Fibroblast of skin of left biceps (primary cell): ENCODE measurements around the gene CCDC78.

Experiments
- DNase-seq, 2 experiments: peaks; one replicate each; pipeline ENCODE4 v3.0.0-alpha.2; 2013; ENCODE audit warnings: low read depth in 2 of 2

The CCDC78 gene

DNA sequence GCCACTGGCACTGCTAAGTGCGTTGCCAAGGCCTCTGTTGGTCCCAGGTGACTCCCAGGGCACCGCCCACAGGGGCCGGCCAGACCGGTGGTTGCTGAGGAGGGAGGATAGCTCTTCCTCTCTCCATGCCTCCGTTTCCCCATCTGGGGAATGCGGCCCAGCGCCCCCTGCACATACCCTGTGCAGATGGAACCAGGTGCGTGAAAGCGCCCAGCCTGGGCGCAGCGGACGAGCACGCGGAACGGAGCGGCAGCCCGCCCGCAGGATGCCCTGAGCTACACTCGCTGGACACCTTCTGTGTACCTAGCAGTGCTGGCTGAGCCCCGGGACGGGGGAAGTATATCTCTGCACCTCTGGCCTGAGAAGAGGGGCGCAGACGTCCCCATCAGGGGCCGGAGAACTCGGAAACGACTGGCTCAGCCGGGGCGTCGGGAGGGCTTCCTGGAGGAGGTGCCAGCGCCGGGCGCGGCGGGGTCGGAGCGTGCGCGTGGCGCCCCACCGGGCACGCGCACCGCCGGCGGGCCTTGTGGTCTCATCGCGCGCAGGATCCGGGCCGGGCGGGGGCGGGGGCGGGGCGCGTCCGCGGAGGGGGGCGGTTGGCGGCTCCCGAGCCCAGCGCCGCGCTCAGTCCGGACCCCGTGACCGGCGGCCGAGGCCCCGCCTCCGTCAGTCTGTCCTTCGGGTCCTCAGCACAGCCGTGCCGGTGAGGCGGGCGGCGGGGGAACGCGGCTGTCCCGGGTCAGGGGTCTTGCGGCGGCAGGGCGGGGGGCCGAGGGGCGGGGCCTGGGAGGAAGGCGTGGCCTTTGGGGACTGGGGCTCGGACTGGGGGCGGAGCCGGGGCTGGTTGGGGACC, at the start of gene CCDC78, which contains the start of gene HAGHL:
Gene CCDC78 (minus strand): TSS at position 6 of the 853 bp plus-strand sequence. CDS start 76 bp downstream, outside the sequence.
Gene HAGHL (plus strand): TSS at position 669 of the 853 bp plus-strand sequence. CDS start 404 bp downstream, outside the sequence.
- DNase-seq, result no peak

DNA sequence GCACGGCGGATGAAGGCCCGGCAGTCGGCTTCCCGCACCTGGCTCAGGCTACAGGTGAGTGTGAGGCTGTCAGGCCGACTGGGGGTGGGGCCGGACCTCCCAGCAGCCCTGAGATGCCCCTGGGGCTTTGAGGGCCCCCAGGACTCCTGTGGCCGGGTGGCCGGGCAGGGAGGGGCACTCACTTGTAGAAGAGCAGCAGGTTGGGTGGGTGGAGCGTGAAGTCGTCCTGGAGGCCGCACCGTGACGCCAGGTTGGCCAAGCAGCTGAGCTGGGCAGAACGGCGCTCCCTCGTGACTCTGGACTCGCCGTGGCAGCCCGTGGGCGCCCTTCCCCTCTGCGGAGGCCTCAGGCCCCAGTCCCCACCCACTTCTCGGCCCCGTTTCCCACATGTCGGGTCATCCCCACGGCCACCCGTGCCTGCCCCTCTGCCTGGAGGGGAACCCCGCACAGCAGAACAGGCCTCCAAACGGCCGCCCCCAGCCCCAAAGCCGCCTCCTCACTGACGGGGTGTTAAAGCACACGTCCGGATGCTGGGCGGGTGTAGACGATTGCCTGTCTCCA, 49.1 kb upstream of the CCDC78 start:
- DNase-seq, result no peak

DNA sequence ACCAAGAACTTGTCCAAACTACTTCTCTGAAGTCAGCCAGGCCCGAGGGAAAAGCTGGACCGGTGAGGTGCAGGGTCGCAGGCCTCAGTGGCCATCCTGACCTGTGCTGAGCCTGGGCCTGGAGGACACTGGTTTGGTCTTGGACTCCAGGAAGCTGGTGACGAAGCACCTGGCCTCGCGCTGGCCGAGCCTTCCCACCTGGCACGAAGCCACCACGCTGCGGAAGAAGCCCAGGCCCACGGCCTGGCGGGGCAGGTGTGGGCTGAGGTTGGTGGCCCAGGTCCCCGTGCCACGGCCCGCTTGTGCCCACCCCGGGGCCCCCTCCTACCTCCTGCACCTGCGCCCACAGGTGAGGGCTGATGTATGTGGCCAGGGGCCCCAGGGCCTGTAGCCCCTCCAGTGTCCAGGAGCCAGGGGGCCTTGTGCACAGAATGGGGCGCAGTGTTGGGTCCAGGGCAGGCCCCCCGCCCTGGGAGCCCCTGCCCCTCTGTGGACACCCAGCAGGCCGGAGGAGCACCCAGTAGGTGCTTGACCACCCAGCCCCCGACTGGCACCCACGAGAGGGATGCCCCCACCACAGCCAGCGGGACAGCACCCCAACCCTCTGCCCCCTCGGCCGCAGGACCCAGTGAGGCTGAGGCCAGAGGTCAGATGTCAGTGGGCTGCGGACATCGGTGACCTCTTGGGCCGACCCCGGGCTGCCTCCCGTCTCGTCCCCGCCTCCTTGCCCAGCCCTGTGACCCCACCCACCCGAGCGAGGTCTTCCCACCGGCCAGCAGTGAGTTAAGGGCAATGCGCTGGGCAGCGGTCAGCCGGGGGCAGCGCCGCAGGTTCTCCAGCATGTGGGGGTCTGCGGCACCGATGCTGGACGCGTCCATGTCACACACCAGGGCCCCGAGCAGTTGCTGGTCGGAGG, 48.1 kb upstream of the CCDC78 start:
- no peak for DNase-seq

DNA sequence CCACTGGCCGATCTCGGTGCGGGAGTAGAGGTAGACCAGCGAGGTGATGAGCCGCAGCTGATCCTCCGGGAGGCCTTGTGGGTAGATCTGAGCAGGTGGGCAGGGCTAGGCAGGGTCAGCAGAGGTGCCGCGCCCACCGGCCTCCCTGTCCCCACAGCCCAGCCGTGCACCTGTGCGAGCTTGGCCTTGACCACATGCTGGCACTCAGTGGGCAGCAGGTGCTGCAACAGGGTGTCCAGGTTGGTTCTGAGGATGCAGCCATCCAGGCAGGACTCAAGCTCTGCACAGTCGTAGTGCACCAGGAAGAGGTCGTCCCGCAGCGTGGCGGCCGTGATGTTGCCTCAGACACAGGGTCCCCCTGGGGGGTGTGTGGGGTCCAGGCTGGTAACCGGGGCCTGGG, 46.7 kb upstream of the CCDC78 start:
- no peak for DNase-seq

DNA sequence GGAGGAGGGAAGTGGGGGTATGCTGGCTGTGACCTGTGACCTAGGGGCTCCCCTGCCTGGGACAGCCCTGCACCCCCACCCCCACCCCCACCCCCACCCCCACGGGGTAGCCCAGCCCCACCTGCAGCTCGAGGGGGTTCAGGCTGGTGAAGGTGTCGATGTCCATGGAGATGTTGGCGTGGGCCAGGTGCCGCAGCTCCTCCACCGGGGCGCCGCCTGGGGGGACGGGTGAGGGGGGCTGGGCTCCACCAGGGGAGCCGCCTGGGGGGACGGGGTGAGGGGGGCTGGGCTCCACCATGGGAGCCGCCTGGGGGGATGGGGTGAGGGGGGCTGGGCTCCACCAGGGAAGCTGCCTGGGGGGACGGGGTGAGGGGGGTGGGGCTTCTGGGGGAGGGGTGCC, 44.2 kb upstream of the CCDC78 start:
- no peak for DNase-seq

DNA sequence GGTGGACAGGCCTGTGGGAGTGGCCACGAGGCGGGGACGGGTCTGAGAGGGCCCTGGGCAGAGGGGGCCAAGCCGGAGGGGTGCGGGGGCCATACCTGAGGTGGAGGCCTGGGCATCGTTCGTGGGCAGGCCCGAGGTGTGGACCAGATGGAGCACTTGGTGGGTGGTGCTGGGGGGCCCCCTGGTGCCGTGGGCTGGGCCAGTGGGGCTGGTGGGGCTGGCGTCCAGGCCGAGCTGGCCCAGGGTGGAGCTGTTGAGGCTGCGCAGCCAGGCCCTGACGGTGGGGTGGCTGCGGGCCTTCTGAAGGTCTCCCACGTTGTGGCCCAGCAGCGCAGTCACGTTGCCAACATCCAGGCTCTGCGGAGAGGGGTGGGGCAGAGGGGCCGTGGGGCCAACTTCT, 43.7 kb upstream of the CCDC78 start:
- DNase-seq, result no peak

DNA sequence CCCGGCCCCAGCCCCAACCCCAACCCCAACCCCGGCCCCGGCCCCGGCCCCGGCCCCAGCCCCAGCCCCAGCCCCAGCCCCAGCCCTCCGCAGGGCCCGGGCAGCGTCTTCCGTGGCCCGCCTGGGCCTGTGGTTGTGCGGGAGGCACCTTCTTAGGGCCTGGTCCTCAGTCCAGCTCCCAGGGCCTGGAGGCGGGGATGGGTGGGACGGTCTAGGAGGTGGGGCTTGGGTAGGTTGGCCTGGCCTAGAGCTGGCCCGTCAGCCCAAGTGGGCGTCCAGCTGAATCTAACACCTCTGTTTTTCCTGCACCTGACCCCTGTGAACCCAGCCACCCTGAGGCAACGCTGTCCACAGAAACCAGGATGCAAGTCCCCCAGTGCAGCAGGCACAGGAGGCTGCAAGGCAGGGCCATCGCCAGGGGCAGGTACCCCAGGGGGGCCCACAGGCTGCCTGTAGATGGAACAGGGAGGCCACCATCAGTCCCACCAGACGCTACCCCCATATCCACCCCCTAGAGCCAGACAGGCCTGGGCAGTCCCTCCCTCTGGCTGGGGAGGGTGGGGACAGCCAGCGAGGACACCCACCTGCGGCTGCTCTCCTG, 43.0 kb upstream of the CCDC78 start:
- DNase-seq, result no peak

DNA sequence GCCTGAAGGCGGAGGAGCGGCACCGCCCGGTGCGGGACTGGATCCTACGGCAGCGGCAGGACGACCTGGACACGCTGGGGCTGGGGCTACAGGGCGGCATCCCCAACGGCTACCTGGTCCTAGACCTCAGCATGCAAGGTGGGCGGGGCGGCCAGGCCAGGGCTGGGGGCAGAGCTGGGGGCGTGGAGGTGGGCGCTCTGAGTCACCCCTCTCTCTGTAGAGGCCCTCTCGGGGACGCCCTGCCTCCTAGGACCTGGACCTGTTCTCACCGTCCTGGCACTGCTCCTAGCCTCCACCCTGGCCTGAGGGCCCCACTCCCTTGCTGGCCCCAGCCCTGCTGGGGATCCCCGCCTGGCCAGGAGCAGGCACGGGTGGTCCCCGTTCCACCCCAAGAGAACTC, 42.2 kb upstream of the CCDC78 start:
- no peak for DNase-seq

DNA sequence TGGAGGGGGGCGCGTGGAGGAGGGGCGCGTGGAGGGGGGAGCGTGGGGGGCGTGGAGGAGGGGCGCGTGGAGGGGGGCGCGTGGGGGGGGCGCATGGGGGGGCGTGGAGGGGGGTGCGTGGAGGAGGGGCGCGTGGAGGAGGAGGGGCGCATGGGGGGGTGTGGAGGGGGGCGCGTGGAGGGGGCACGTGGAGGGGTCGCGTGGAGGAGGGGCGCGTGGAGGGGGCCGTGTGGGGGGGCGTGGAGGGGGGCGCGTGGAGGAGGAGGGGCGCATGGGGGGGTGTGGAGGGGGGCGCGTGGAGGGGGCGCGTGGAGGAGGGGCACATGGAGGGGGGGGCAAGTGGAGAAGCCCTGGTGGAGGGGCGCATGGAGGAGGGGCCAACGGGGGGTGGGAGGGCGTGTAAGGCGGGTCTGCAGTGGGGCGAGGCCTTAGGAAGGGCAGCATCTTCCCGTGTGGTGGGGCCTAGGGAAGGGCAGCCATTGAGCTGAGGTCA, 41.5 kb upstream of the CCDC78 start:
- DNase-seq, result no peak

DNA sequence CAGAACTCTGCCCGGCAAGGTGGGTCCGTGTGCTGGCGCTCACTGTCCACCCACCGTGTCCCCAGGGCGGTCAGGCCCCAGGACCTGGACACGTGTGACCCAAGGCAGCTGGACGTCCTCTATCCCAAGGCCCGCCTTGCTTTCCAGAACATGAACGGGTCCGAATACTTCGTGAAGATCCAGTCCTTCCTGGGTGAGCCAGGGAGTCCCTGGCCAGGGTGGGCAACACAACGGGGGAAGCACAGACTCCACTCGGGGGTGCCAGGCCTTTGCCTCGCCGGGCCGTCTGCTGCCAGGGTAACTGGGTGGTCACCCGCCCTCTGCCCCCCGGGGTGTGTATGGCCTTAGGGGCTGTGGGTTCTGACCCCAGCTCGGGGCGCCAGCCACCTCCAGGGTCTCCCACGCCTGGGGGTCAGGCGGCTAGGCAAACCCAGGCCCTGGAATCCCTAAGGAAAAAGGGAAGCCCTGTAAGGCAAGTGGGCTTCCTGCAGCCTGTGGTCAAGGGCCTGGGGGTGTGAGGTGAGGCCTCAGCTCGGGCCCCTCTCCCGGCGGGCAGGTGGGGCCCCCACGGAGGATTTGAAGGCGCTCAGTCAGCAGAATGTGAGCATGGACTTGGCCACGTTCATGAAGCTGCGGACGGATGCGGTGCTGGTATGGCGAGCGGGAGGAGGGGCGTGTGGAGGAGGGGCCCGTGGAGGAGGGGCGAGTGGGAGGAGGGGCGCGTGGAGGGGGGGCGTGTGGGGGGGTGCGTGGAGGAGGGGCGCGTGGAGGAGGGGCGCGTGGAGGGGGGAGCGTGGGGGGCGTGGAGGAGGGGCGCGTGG, 40.8 kb upstream of the CCDC78 start:
- no peak for DNase-seq

DNA sequence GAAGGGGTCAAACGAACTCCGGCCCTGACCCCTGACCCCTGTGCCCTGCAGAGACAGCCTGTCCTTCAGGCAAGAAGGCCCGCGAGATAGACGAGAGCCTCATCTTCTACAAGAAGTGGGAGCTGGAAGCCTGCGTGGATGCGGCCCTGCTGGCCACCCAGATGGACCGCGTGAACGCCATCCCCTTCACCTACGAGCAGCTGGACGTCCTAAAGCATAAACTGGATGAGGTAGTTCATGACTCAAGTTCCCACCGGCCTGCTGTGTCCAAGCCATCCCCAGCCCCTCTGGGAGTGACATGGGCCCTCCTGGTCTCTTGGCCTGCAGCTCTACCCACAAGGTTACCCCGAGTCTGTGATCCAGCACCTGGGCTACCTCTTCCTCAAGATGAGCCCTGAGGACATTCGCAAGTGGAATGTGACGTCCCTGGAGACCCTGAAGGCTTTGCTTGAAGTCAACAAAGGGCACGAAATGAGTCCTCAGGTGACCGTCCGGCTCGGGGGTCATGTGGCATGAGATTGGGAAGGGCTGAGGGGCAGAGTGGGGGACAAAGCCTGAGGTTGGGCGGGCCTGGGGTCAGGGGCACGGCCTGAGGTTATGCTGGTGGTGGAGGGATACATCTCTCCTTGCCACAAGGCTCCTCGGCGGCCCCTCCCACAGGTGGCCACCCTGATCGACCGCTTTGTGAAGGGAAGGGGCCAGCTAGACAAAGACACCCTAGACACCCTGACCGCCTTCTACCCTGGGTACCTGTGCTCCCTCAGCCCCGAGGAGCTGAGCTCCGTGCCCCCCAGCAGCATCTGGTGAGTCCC, 40.0 kb upstream of the CCDC78 start:
- no peak for DNase-seq

DNA sequence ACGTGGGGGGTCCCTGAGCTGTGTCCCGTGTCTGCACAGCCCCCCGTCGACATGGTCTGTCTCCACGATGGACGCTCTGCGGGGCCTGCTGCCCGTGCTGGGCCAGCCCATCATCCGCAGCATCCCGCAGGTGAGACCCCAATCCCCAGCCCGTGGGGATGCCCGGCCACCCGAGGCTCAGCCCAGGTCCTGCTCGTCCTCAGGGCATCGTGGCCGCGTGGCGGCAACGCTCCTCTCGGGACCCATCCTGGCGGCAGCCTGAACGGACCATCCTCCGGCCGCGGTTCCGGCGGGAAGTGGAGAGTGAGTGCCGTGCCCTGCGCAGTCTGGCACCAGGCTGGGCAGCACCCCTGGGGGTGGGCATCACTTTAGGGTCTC, 39.2 kb upstream of the CCDC78 start:
- no peak for DNase-seq

DNA sequence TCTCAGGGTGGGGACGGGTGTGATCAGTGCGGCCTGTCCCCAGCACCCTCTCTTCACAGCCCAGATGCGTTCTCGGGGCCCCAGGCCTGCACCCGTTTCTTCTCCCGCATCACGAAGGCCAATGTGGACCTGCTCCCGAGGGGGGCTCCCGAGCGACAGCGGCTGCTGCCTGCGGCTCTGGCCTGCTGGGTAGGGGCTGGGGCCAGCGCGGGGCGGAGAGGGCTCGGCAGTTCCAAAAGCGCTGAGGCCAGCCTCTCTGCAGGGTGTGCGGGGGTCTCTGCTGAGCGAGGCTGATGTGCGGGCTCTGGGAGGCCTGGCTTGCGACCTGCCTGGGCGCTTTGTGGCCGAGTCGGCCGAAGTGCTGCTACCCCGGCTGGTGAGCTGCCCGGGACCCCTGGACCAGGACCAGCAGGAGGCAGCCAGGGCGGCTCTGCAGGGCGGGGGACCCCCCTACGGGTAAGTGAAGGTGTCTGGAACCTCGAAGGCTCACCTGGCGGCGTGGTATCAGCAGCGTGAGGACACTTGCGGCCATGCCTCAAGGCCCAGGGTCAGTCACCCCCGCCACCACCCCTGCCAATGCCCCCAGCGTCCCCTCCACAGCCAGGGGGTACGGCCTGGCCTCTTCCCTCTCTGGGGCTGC, 38.7 kb upstream of the CCDC78 start:
- DNase-seq, result no peak

DNA sequence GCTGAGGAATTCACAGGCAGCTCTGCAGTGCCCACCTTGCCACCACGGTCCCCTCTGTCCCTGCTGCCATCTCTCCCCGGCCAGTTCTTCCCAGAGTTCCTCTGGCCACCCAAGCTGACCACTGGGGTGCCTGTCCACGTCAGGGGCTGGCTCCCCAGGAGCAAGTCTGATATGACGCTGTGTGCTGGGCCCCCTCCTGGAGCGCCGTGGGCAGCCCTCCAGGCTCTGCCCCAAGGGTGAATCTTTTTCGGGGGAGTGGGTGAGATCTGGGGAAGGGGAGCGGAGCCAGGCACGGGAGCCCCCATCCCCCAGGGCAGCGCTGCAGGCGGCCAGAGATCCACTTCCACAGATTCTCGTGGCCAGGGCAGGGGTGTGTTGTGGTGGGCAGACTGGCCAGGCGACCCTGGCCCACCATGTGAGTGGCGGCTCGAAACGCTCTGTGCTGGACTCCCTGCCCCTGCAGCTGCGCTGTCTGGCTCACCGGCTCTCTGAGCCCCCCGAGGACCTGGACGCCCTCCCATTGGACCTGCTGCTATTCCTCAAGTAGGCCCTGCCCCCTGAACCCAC, 38.0 kb upstream of the CCDC78 start:
- DNase-seq, result no peak

DNA sequence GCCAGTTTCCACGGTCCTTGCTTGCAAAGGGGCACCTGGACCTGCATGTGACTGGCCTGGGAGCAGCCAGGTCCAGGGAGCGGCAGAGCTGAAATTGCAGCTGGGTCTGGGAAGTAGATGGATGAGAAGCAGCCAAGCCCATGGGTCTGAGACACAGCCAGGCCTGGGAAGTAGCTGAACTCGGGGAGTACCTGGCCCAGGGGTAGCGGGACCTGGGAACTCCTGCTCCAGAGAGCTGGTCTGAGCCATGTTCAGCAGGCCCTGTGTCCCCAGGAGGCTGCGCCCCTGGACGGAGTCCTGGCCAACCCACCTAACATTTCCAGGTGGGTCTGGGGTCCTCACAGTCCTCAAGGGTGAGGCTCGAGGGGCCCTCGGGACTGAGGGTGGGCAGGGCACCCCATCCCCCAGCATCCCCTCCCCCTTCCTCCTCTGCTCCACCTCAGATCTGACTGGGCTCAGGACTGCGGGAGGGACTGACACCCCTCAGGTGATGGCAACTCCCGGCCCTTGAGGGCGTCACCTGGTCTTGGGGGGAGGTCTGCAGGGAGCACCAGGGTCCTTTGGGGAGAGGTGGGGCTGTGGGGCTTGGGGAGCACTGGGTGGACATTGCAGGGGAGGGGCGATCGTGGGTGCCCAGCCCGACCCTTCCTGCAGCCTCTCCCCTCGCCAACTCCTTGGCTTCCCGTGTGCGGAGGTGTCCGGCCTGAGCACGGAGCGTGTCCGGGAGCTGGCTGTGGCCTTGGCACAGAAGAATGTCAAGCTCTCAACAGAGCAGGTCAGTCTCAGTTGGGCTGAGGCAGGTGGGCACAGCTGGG, 37.3 kb upstream of the CCDC78 start:
- DNase-seq, result no peak

DNA sequence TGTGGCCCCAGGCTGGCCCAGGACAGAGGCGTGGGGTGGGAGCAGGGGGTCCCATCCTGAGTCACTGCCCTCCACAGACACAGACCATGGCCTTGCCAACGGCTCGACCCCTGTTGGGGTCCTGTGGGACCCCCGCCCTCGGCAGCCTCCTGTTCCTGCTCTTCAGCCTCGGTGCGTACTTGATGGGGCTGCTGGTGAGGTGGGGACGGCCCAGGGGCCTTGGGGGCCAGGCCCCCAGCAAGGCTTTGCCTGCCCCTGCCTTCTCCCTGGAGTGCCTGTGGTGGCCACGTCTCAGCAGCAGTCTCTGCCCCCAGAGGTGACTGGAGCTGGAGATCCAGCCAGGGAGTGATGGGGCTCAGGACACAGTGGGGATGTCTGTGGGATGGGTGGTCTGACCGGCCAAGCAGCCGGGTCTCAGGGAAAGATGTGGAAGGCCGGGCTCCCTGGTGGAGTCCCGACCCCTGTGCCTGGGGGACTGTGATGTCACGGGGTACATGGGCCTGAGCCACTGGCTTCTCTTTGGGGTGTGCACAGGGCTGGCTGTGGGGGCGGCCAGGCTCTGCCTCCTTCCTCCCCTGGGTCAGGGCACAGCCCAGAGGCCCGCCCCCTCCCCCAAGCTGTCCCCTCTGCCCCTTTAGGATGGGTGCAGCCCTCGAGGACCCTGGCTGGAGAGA, 36.5 kb upstream of the CCDC78 start:
- no peak for DNase-seq

DNA sequence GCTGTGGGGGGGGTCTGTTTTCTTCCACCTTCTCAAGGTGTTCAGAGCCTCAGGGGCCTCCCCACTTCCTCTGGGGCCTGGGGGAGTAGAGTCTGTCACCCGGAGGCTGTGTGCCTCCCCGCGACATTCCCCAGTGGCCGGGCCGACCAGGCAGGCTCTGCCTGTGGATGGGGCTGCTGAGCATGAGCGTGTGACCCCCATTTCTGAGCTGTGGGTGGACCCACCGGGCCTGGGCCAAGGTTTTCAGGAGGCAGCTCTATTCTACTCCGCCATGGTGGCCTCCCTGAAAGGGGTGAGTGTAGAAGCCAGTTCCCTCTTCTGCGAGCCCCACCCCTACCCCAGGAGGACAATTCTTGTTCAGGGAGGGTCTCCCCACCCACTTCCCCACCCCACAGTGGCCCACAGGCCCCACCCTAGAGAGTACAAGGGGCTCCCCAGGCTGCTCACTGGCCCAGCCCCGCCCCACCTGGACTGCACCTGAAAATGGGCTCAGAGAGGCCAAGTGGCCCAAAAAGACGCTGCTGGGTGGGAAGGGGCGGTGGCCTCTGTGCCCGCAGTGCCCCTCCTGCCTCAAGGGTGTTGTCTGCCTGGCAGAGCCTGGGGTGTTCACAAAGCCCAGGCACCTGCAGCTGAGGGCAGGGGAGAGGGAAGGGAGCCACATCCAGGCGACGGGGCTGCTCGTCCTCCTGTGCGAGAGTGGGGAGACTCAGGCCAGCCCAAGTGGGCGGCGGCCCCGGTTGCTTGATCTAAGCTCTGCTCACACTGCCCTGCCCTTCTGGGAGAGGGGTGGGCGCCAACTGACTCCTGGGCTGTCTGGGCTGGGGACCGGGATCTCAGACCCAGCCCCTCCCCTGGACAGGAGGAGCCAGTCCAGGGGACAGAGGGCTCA, 35.6 kb upstream of the CCDC78 start:
- no peak for DNase-seq
